ENCODE measurements around the gene SNRPB.

The SNRPB gene

DNA sequence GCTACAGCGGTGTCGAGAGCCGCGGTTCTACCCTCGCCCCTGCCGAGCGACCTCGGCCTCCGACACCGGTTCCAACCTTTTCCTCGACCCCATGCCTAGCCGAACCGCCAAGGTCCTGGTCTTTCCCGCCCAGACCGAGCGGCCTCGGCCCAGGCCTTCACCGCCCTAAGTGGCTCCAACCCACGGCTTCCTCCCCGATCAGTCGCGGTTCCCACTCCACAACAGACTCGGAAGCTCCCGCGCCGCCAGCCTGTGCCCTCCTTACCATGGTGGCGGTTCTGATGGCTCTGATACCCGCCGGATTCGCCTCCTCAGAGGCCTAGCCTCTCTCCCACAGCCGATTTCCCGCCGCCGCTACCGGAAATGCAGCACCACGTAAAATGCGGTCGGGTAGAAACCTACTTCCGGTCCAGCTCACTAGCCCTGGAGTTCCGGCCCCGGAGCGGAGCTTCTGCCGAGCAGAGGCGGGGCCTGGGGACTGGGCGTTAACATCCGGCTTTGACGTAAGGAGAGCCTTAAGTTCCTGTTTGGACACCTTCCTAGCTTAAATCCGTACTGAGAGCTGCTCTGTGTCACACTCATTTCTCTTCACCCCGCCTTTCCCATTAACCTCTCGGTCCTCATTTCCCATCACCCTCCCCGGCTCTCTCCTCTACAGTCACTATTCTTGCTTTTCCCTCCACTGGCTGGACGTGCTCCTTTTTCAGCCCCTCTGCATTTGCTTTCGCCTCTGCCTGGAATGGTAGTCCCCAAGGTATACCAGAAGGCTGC, at the start of gene SNRPB:
Gene SNRPB (minus strand): TSS at position 367 of the 771 bp plus-strand sequence. CDS start 99 bp downstream, at position 268.
- H3K4me3 ChIP-seq (ENCODE audit: low read depth in 1 of 2, low read length in 2 of 2): peak within 1 kb of the TSS; percentile 92 to 99
- peak within 1 kb of the TSS; percentile 95 for H3K9ac ChIP-seq (ENCODE audit: low read depth, low read length)
- DNase-seq (peak; percentile 99), ATAC-seq (ENCODE audit: insufficient read depth, low read depth) (peak; percentile 94)
- H3K27me3 ChIP-seq (ENCODE audit: insufficient read depth, low read length, poor library complexity): no peaks in the 10 kb centered on the region
- peaks cover 47% of the 10 kb centered on the region for H3K36me3 ChIP-seq (ENCODE audit: insufficient read depth, low read length)
- no peaks in the 10 kb centered on the region for H3K9me3 ChIP-seq (ENCODE audit: insufficient read depth, low read length, severe bottlenecking)
- H3K79me2 ChIP-seq (ENCODE audit: insufficient read depth, low read length): peaks cover 50% of the 10 kb centered on the region
- peak within 1 kb of the TSS; percentile 74 for H2AFZ ChIP-seq (ENCODE audit: low read depth, low read length)
- peak within 1 kb of the TSS; percentile 95 for H3K27ac ChIP-seq (ENCODE audit: low read length)
- TF ChIP-seq EZH2 (IDR thresholded peaks at IDR 0.05; ENCODE audit: borderline replicate concordance, low read depth, low read length, severe bottlenecking): no peak
- TF ChIP-seq, protein P1, sequence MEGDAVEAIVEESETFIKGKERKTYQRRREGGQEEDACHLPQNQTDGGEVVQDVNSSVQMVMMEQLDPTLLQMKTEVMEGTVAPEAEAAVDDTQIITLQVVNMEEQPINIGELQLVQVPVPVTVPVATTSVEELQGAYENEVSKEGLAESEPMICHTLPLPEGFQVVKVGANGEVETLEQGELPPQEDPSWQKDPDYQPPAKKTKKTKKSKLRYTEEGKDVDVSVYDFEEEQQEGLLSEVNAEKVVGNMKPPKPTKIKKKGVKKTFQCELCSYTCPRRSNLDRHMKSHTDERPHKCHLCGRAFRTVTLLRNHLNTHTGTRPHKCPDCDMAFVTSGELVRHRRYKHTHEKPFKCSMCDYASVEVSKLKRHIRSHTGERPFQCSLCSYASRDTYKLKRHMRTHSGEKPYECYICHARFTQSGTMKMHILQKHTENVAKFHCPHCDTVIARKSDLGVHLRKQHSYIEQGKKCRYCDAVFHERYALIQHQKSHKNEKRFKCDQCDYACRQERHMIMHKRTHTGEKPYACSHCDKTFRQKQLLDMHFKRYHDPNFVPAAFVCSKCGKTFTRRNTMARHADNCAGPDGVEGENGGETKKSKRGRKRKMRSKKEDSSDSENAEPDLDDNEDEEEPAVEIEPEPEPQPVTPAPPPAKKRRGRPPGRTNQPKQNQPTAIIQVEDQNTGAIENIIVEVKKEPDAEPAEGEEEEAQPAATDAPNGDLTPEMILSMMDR (IDR thresholded peaks at IDR 0.05; ENCODE audit: borderline replicate concordance, extremely low read depth, low read length, poor library complexity, severe bottlenecking): peak; percentile 2
- peaks cover 43% of the 10 kb centered on the region for H3K4me1 ChIP-seq (ENCODE audit: insufficient read depth, low read length)
- peaks cover 44% of the 10 kb centered on the region for H4K20me1 ChIP-seq (ENCODE audit: insufficient read depth, low read length)
- H3K4me2 ChIP-seq (ENCODE audit: insufficient read depth, low read length): peak within 1 kb of the TSS; percentile 63

DNA sequence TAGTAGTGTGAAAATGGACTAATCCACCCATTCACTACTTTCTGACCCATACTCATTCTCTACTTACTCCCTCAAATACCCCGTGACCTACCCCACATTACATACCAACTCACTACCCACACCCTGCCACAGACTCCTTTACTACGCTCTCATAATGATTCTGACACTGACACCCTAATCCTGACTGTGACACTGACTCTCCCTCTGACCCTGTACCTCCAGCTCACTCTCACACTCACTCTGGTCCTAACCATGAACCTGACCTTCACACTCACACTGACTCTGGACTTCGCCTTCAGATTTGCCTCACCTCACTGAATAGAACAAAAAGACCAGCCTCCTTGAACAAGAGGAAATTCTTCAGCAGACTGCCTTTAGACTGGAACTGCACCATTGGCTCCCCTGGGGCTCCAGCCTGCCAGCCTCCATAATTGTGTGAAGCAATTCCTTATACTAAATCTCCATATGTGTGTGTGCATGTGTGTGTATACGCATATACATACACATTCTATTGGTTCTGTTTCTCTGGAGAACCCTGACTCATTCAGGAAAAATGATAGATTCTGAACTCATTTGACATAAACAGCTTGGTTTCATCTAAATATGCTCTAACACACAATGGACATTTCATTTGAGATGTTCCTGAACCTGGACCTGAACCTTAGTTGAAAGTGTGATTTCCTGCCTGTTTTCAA, 48.7 kb upstream of the SNRPB start:
- no peak for ATAC-seq (ENCODE audit: insufficient read depth, low read depth)
- no peaks in the 10 kb centered on the region for H3K79me2 ChIP-seq (ENCODE audit: insufficient read depth, low read length)

DNA sequence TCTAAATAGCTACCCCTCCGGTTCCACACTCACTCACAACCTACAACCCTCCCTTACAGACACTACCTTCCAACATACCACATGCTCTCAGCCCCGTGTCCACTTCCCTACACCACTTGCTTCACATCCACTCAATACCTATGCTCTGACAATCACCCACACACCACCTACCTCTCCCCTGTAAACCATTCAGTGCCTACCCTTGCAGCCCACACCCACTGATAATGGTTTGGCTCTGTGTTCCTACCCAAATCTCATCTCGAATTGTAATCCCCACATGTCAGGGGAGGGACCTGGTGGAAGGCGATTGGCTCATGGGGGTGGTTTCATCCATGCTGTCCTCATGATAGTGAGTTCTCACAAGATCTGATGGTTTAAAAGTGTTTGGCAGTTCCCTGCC, 48.0 kb upstream of the SNRPB start:
- DNase-seq (no peak), ATAC-seq (ENCODE audit: insufficient read depth, low read depth) (no peak)
- Histone ChIP-seq H3K4me2 (ENCODE audit: insufficient read depth, low read length) (no peak overlapping the region), H3K27me3 (ENCODE audit: insufficient read depth, low read length, poor library complexity) (peaks cover 20% of the 10 kb centered on the region), H3K9me3 (ENCODE audit: insufficient read depth, low read length, severe bottlenecking) (no peaks in the 10 kb centered on the region), H3K36me3 (ENCODE audit: insufficient read depth, low read length) (no peaks in the 10 kb centered on the region), H3K4me1 (ENCODE audit: insufficient read depth, low read length) (no peaks in the 10 kb centered on the region), H3K79me2 (ENCODE audit: insufficient read depth, low read length) (no peaks in the 10 kb centered on the region), H4K20me1 (ENCODE audit: insufficient read depth, low read length) (no peaks in the 10 kb centered on the region), H3K4me3 (ENCODE audit: low read depth in 1 of 2, low read length in 2 of 2) (no peak overlapping the region), H3K9ac (ENCODE audit: low read depth, low read length) (no peak overlapping the region), H3K27ac (ENCODE audit: low read length) (no peak overlapping the region), H2AFZ (ENCODE audit: low read depth, low read length) (no peak overlapping the region)
- TF ChIP-seq, protein P1 (IDR thresholded peaks at IDR 0.05; ENCODE audit: borderline replicate concordance, extremely low read depth, low read length, poor library complexity, severe bottlenecking): no peak
- no peak for TF ChIP-seq EZH2 (IDR thresholded peaks at IDR 0.05; ENCODE audit: borderline replicate concordance, low read depth, low read length, severe bottlenecking)

More for the DNA sequence above, 48.7 kb upstream of the SNRPB start:
- peaks cover 5% of the 10 kb centered on the region for H3K4me1 ChIP-seq (ENCODE audit: insufficient read depth, low read length)
- no peaks in the 10 kb centered on the region for H3K9me3 ChIP-seq (ENCODE audit: insufficient read depth, low read length, severe bottlenecking)
- no peak overlapping the region for H3K9ac ChIP-seq (ENCODE audit: low read depth, low read length)
- DNase-seq: no peak
- TF ChIP-seq EZH2 (IDR thresholded peaks at IDR 0.05; ENCODE audit: borderline replicate concordance, low read depth, low read length, severe bottlenecking): no peak
- TF ChIP-seq, protein P1 (IDR thresholded peaks at IDR 0.05; ENCODE audit: borderline replicate concordance, extremely low read depth, low read length, poor library complexity, severe bottlenecking): no peak
- H3K4me2 ChIP-seq (ENCODE audit: insufficient read depth, low read length): no peak overlapping the region
- H3K27me3 ChIP-seq (ENCODE audit: insufficient read depth, low read length, poor library complexity): peaks cover 14% of the 10 kb centered on the region
- H3K27ac ChIP-seq (ENCODE audit: low read length): no peak overlapping the region
- no peak overlapping the region for H3K4me3 ChIP-seq (ENCODE audit: low read depth in 1 of 2, low read length in 2 of 2)
- H4K20me1 ChIP-seq (ENCODE audit: insufficient read depth, low read length): no peaks in the 10 kb centered on the region; the same call in 1 of the 2 replicates
- no peak overlapping the region for H2AFZ ChIP-seq (ENCODE audit: low read depth, low read length)
- no peaks in the 10 kb centered on the region for H3K36me3 ChIP-seq (ENCODE audit: insufficient read depth, low read length)
